HG03066 (cell line): ENCODE measurements around the gene HSPA12A.

Experiments used
- ATAC-seq: cut with Tn5 transposase; IDR thresholded peaks from one replicate; pipeline ENCODE4 v1.9.1; 2021; ENCODE audit warnings: low read depth; ENCODE audit not compliant: unreplicated experiment

The HSPA12A gene

DNA sequence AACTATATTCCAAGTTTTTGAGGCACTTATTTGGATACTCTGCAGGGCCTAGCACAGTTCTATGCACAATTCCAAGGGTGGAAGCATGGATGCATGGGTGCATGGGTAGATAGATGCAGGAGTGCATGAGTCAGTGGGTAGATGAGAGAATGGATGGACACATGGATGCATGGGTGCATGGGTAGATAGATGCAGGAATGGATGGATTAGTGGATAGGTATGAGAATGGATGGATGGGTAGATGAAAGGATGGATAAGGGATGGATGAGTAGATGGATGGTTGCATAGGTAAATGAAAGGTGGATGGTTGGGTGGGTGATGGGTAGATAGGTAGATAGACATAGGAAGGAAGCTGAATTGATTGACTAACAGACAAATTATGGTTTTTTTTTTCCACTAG lies 106.0 kb downstream of the HSPA12A start:
- no peak for ATAC-seq

DNA sequence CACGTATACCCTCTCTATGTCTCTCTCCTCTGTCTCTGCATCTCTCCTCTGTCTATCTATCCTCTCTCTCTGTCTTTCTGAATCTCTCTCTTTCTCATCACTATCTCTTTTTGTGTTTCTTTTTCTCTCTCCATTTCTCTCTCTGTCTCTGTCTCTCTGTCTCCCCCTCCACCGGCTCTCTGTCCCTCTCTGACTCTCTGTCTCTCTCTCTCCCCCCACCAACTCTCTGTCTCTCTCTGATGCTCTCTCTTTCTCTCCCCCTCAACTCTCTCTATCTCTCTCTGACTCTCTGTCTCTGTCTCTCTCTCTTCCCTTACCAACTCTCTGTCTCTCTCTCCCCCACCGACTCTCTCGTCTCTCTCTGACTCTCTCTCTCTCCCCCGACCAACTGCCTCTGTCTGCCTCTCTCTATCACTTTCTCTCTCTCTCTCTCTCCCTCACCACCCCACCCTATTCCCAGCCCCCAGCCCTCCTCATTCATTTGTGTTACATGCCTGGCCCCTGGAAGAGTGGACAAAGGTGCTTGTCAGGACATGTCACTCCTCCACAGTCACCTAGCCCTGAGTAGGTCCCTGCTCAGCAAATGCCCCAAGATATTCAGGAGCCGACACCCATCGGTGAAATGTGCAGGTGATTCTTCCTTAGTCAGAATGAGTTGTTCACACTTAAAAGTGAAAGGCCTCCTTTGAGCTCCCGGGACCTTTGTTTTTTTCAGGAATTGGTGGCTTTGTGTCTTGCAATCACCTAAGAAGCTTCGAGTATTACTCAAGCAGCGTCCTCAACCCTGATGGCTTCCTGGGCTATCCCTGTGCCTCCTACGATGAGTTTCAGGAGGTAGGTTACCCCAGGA lies 108.0 kb downstream of the HSPA12A start:
- no peak for ATAC-seq

DNA sequence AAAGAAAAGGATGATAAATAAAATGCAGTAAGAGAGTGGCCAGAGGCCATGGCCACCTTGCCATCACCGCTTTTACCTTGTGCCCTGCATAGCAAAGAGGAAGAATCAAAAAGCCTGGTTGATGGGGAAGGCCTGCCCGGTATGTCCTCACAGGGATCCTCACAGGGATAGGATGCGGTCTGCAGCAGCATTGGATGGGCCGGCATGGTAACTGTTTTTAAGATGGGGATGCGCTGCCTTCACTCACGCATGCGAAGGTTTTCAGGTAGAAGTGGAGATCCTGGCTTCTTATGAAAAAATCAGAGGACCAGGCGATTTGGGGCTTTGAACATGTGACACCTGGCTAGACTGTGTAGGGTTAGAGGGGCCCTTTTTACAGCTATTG lies 109.2 kb downstream of the HSPA12A start:
- ATAC-seq, result no peak

DNA sequence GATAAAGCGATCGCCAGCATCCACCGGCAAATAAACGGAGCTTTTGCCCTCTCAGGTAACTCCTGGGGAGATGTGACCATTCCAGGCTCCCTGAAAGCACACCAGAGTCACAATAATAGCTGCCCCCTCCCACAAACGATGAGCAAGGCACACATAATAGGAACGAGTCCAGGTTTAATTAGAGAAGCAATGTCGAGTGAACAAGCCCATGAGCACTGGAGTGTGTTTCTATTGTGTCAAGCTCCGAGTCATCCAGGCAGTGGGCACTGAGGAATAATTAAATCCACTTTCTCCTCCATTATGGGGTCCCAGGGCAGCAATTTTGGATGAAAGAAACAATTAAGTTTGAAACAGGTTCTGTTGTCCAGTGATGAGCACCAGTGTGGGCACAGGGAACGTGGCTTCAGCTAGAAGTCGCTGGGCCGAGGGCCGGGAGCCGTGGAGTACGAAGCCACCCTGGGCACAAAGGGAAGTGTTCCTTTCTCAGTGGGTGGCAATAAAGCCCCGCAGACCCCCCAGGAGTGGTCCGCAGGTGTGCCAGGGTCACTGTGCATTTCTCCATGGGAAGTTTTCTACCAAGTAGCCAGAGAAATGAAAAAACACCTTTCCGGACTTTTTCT lies 109.7 kb downstream of the HSPA12A start:
- ATAC-seq, result no peak

DNA sequence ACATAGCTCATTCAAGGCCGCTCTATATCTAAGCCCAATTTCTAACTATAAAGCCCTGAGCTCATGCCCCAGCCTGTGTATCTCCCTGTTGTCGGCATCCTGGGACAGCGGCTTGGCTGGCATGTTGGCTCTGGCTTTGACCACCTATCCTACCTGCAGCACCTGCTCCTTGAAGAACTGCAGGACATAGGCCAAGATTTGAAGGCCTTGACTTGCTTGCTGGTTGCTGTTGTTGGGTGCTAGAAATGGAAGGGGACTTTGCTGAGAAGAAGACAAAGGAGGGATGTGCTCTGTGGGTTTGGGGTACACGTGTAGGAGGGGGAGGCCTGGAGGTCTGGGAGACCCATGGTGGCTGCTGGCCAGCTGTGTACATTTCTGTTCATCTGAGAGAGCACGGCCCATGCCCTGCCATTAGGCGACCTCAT lies 110.5 kb downstream of the HSPA12A start:
- no peak for ATAC-seq

DNA sequence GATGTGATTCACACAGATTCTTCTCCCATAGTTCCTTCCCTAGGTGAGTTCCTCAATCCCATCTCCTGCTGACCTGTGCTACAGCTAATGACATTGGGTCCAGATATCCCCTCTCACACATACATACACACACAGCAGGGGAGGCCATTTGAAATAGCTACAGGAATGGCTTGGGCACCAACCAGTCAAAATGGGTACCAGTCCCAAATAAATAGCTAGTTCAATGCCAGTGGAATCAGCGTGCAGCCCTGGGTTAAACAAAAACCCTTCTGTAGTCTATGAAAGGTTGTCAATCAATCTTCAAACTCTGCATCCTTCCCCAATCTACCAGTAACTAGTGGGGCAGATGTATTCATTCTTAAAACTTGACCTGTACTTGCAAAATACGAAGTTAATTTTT lies 112.3 kb downstream of the HSPA12A start:
- no peak for ATAC-seq

DNA sequence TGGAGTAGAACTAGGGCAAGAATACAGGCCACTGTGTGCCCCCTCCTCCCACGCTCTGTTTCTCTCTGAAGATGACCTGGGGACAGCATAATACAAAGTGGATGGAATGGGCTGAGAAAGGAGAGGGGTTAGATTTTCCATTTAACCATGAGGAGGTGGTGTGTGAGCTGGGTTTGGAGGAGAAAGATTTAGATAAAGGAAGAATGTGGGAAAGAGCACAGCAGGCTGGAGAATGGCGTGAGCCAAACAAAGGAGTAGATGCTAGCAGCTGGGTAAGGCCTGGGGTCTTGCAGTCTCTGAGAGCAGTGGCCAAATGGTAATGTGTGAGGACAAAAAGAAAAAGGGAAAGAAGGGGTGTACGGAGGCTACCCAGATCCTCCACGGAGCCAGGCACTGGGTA lies 113.0 kb downstream of the HSPA12A start:
- ATAC-seq, result no peak

DNA sequence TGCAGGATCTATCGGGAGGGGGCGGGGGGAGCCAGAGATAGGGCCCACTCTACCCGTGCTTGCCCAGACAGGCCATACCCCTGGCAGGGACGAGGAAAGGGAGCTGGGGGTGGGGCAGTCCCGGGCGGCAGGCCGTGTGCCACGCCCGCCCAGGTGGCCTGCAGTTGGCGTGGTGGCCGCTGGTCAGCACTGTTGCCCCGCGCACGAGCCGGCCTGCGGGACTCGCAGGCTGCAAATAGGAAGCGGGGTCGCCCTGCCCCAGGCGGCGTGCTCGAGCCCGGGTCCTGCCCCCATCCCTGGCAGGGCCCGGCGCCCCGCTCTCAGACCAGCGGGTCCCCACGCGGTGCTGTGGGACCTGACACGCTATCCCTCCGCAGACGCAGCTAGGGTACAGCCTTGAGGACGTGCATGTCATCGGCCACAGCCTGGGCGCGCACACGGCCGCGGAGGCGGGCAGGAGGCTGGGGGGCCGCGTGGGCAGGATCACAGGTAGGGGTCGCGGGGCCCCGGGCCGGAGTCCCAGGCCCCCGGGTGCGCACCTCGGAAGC lies 114.9 kb downstream of the HSPA12A start:
- ATAC-seq, result no peak

DNA sequence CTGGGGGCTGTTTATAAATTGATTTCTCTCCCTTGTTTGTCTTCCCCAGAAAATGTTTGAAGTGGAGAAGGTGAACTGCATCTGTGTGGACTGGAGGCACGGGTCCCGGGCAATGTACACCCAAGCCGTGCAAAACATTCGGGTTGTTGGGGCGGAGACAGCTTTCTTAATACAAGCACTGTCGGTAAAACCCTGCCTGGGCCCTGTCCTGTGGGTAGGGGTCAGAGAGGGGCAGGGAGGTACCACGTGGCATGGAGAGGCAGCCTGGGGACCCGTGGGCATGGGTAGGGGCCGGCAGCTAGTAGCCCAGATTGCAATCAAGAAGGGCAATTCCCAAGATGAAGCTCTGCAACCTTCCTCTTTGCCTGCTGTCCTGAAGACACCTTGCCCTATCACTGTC lies 115.6 kb downstream of the HSPA12A start:
- ATAC-seq, result no peak

DNA sequence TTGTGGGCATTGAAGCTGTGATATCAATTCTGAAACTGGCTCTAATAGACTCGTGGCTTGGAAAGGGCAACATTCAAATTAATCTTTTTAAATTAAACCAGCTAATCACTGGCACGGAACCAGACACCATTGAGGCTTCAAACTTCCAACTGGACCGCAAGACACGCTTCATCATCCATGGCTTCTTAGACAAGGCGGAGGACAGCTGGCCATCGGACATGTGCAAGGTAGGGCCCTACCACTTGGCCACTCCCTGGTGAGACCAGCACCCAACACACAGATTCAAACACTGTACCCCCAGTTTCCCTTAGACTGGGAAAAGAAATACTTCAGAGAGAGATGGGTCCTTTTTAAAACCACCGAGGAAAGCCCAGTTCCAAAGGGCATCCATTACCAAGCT lies 116.5 kb downstream of the HSPA12A start:
- ATAC-seq, result no peak

DNA sequence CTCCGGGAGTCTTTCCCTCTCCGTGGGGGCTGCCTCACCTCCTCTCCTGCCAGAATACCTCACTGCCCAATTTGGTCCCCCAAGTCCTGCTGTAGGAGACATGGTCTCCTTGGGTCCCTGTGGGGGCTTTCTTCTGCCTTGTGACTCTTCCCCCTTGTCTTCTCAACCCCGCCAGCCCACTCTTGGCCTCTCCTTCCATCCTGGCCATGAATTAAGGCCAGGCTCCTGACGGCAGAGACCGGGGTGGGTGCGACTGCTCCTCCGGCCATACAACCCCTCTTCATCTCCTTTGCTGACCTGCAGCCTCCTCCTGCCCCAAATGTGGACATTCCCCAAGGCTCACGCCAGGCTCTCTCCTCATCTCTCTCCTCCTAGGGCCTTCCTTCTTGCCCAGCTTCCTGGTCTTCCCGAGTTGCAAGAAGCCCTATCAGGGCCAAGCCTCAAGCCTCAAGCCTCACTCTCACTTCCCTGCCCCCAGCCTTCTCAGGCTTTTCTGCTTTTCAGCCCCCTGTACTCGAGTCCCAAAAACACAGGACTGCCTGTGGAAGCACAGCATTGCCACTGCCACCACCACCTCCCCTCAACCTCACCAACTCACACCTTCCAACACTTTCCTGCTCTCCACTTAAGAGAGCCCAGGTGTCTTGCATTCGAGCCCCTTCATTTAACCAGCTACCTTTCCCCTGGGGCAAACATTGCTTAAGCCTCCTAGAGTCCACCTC lies 120.3 kb downstream of the HSPA12A start:
- ATAC-seq, result no peak

DNA sequence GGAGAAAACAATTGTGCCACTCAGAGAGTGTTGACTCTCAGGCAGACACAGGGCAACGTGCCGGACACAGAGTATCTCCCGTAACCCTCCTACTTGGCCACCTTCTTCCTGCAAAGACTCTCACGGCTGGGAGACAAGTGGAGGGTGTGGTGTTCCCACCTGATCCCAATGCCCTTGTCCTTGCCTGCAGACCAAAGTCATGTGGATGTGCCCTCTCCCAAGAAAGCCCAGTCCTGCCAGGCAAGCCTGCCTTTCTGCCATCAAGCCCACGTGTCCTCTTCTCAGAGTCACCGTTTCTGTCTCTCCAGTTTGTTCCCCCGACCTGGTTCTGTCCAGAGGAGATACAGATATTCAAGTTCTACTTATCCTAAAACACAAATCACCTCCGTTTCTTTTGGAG lies 120.9 kb downstream of the HSPA12A start:
- ATAC-seq, result no peak
